IgD-negative memory B cell (primary cell): Measurements from ENCODE around the gene TOX2. TPM values are rescaled to one million over a fixed set of nuclear protein-coding genes. Genes with fewer than 3 reads are reported as not detected.

Experiments
- H3K27ac Mint-ChIP-seq, 3 donors: one replicate each; pipeline ENCODE4 v1.8.0; 2020 to 2022; ENCODE audit warnings: mild to moderate bottlenecking in 3 of 3, mixed read lengths in 3 of 3, moderate library complexity in 1 of 3
- H3K27me3 Mint-ChIP-seq: one replicate; pipeline ENCODE4 v1.8.0; 2021; ENCODE audit warnings: mixed read lengths
- H3K36me3 Mint-ChIP-seq: one replicate; pipeline ENCODE4 v1.8.0; 2020; ENCODE audit warnings: mild to moderate bottlenecking, mixed read lengths
- H3K4me1 Mint-ChIP-seq, 3 donors: one replicate each; pipeline ENCODE4 v1.8.0; 2020 to 2022; ENCODE audit warnings: mixed read lengths in 3 of 3, mild to moderate bottlenecking in 1 of 3
- H3K4me3 Mint-ChIP-seq, 4 donors: one replicate each; pipeline ENCODE4 v1.8.0; 2020 to 2022; ENCODE audit warnings: mild to moderate bottlenecking in 4 of 4, mixed read lengths in 4 of 4, moderate library complexity in 3 of 4
- H3K9me3 Mint-ChIP-seq, 3 donors: one replicate each; pipeline ENCODE4 v1.8.0; 2020 to 2021; ENCODE audit warnings: mixed read lengths in 3 of 3, mild to moderate bottlenecking in 1 of 3
- polyA plus RNA-seq: library from polyadenylated mRNA; unstranded; fragments of 300-500 nt; fragmentation: Illumina TruSeq; gene quantifications from one replicate; pipeline ENCODE4 v1.2.3, GENCODE V29; 2021

Gene TOX2
- polyA plus RNA-seq, 1 donor from 2014 or later: 0.73 TPM

DNA sequence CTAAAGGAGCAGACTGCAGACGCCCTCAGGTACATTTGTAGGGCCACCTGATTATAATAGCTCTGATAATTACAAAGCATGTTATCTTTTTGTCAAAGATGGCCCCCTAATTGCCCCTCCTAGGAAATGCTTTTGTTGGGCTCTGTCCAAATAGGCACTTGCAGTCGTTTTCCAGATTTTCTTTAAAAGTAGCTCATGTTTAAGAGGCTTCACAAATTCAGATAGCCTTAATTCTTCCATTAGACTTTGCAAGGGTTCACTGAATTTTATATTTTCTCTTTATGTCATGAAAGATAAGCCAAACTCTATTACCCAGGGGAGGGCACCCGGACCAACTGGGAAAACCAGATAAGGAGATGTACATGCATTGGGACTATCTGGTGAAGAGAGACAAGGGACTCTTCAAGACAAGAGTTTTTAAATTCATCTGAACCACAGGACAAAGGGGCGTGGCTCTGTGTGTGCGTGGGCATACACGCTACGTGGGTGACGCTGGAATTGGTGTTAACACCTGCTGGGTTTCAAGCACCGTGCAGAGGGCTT, 95.6 kb downstream of the TOX2 start:
- Mint-ChIP-seq H3K27ac (no peak overlapping the region), H3K27me3 (peaks cover 1% of the 10 kb centered on the region), H3K4me1 (peaks cover 0 to 3% (median 1%) of the 10 kb centered on the region in 3 donors), H3K4me3 (no peak overlapping the region), H3K36me3 (no peaks in the 10 kb centered on the region), H3K9me3 (no peaks in the 10 kb centered on the region)

DNA sequence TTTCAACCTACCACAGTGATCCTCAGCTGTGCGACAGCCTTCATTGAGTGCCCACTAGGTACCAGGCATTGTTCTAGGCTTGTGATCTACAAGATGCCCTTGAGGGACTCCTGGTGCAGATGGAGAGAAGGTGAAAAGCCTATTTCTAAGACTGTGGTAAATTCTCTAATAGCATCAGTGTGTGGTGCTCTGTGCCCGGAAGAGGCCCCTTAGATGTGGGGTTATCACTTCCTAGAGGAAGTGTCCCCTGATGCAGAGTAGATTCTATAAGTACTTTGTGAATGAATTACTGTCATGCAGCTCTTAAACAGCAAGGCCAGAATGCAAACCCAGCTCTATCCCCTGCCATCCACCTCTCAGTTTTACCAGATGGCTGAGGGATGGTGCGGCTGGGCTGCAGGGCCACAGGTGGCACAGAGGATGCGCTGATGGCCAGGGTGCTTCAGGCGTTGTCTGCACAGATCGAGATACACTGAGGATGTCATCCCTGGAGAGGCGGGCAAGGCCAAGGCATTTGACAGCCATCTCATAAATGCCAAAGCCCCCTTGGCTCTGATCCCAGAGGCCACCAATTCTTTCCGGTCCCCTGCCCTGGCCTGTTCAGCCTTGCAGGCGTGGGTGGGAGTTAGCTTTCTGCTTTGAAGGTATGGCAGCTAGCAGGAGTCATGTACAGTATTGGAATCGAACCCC, 96.7 kb downstream of the TOX2 start:
- Mint-ChIP-seq H3K27me3 (peaks cover 1% of the 10 kb centered on the region), H3K36me3 (no peaks in the 10 kb centered on the region), H3K4me1 (peaks cover 0 to 3% (median 0%) of the 10 kb centered on the region in 3 donors), H3K27ac (no peak overlapping the region), H3K9me3 (no peaks in the 10 kb centered on the region), H3K4me3 (no peak overlapping the region)

DNA sequence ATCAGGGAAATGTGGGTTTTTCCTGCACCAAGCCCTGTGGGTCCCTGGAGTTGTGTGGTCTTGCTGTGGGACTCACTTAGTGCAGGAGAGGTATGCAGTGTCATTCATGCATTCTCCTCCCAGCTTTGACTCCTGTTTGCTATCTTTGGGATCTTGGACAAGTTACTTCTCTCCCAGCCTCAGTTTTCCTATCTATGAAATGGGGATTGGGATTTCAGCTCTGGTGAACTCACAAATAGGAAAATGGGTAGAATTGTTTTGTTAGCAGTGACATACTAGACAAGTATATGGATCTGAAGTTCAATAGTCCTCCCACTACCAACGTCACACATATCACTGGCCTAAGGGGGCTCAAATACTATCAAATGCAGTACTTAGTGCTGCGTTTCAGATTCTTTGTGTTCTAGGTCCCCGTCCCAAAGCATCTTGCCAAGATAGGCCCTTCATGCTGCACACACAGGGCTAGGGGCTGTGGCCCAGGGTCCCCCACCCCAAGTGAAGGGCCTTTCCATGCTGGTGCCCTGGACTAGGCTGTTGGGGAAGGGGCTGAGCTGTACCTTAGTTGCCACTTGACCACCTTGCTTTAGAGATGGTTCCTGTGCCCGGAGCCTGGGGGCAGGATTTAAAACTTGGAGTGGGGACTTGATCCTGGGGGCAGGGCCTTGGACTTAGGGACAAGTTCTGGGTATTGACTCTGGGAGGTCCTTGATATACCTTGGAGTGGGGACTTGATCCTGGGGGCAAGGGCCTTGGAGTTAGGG, 98.0 kb downstream of the TOX2 start:
- Mint-ChIP-seq H3K9me3 (no peaks in the 10 kb centered on the region), H3K27ac (no peak overlapping the region), H3K27me3 (peaks cover 1% of the 10 kb centered on the region), H3K4me1 (peaks cover 0 to 3% (median 0%) of the 10 kb centered on the region in 3 donors), H3K4me3 (no peak overlapping the region), H3K36me3 (no peaks in the 10 kb centered on the region)

DNA sequence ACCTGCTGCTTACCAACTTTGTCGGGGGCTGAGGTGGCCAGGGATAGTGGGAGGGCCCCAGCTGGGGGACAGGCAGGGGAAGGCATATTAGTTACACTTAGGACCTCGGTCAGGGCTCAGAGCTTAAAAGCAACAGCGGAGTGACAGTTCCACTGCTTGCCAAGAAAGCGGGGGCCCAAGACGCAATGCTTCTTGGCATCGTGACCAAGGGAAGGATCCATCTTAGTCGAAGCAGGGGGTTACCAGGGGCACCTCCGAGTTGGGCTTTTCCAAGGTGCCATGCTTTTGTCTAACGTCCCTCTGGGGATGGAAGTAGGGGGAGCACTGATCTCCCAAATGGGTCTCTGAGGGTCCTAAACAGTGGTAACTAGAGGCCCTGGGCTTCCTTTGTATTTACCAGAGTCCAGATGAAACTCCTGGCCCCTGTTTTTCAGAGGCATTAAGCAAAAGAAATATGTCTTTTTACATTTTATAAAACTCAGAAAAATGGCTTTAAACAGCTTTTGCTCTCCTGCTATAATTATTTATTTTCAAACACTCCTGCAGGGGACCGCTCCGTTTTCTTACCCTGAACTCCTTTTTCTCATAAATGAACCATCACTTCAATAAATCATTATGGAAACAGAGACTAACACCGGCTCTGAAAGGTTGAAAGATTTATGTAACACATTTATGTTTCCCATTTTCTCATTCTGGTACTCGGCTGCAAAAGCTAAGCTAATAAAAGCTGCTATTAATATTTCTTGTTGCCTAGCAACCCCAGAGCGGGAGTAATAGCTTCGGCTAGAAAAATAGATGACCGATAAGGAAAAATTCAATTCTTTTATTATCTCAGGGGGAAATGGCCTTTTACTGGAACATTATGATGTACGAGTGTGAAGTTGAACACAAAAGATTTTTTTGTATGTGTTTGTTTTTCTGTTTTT, 100.4 kb downstream of the TOX2 start:
- Mint-ChIP-seq H3K27ac (no peak overlapping the region), H3K4me3 (no peak overlapping the region), H3K27me3 (peaks cover 1% of the 10 kb centered on the region), H3K36me3 (no peaks in the 10 kb centered on the region), H3K4me1 (peaks cover 0 to 15% (median 8%) of the 10 kb centered on the region in 3 donors), H3K9me3 (no peaks in the 10 kb centered on the region)

DNA sequence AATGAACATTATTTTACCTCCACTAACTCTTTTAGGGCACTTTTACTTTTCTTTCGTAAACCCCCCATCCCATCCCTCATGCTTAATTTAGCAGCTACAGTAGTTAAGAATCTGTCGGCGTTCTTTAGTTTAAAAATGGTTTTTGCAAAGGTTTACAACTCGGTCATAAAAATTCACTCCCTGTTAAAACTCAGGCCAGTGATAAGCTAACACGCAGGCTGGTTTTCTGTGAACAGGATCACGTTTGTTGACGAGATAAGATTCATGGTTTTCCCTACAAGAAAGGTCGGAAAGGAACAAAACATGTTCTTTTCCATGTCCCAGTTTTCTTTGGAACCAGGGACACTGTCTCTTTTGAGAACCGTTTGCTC, 101.1 kb downstream of the TOX2 start:
- H3K4me3 Mint-ChIP-seq: no peak overlapping the region
- H3K27ac Mint-ChIP-seq: no peak overlapping the region
- peaks cover 0 to 16% (median 10%) of the 10 kb centered on the region in 3 donors for H3K4me1 Mint-ChIP-seq
- H3K27me3 Mint-ChIP-seq: peaks cover 1% of the 10 kb centered on the region
- no peaks in the 10 kb centered on the region for H3K9me3 Mint-ChIP-seq
- no peaks in the 10 kb centered on the region for H3K36me3 Mint-ChIP-seq

DNA sequence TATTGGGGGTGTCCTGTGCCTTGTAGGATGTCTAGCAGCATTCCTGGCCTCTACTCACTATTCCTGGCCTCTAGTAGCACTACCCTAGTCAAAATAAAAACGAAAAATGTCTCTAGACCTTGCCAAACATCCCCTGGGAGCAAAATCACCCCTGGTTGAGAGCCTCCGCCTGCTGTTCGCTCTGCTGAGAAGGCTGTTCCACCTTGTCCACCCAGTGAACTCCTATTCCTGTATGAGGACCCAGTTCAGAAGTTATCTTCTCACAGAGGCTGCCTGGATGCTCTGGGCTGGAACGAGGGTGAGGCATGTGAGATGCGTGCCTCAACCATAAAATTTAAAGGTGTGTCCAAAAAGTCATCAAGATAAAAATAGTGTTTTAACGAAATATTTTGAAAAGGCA, 101.9 kb downstream of the TOX2 start:
- no peaks in the 10 kb centered on the region for H3K27me3 Mint-ChIP-seq
- no peaks in the 10 kb centered on the region for H3K36me3 Mint-ChIP-seq
- H3K9me3 Mint-ChIP-seq: no peaks in the 10 kb centered on the region
- no peak overlapping the region for H3K4me3 Mint-ChIP-seq
- H3K27ac Mint-ChIP-seq: no peak overlapping the region
- H3K4me1 Mint-ChIP-seq: peaks cover 0 to 13% (median 10%) of the 10 kb centered on the region in 3 donors

DNA sequence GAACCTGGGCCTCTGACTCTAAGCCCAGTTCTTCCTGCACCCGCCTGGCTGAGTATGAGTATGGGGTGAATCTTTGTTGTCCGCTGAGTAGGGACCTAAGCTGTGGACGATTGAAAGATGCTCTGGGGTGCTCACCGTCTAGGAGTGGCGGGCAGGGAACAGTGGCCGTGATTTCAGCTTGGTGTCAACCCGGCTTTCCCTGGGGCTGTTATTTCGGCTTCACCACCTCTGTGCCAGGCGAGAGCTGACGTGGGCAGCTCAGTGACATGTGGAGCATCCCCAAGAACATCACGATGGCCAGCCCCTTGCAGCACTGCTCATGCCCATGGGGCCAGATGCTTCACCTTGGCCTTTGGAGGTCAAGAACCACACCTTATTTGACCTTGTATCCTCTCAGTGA, 102.6 kb downstream of the TOX2 start:
- Mint-ChIP-seq H3K4me3 (no peak overlapping the region), H3K9me3 (no peaks in the 10 kb centered on the region), H3K27ac (no peak overlapping the region), H3K36me3 (no peaks in the 10 kb centered on the region), H3K27me3 (no peaks in the 10 kb centered on the region), H3K4me1 (peaks cover 0 to 13% (median 10%) of the 10 kb centered on the region in 3 donors)

DNA sequence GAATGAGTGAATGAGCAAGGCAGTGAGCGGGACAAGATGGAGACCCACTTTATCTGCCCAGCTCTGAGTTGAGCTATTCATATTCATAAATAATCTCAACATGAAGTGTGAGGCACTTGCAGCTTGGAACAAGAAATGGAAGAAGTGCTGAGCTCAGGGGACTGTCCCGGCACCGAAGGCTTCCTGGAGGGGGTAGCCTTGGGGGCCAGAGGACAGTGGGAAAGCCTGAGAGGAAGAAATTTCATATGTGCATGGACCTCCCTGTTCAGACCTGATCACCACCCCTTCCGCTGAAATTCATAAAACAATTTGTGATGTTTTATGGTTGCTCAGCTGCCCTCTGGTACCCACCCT, 103.2 kb downstream of the TOX2 start:
- Mint-ChIP-seq H3K9me3 (no peaks in the 10 kb centered on the region), H3K4me1 (peaks cover 0 to 13% (median 10%) of the 10 kb centered on the region in 3 donors), H3K27me3 (peaks cover 3% of the 10 kb centered on the region), H3K36me3 (no peaks in the 10 kb centered on the region), H3K27ac (peak overlapping the region in 1 of 3 donors; percentile 35), H3K4me3 (no peak overlapping the region)

DNA sequence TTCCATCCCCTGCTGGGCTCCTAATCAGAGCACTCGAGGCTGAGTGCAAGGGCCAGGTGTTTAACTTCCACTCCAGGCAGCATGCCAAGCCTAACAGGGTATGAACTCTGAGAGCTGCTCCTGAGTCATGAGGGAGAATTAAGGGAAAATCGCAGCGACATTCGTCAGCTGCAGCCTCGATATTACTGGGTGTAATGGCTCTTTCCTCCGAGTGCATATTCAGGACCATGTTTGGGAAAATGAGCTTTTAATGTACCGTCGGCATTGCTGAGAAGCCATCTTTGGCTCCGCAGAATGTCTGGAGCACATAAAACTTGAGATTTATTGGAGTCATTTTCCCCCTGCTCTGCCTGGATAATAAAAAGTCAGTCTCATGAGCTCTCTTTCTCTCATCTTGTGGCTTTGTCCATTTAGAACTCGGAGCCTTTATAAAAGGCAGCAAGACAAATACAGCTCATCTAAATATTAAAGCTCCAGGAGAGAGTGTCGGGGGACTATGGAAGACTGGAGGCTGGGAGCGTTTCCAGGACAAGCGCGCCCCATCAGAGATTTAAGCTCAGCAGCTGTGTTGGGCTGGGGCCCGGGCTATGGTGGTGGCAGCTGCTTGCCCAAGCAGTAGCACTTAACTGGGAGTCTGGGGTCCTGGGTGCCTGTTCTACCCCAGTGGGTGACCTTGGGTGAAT, 103.7 kb downstream of the TOX2 start:
- Mint-ChIP-seq H3K27ac (peak overlapping the region in 1 of 3 donors; percentile 35), H3K36me3 (no peaks in the 10 kb centered on the region), H3K4me1 (peaks cover 0 to 13% (median 10%) of the 10 kb centered on the region in 3 donors), H3K9me3 (no peaks in the 10 kb centered on the region), H3K4me3 (no peak overlapping the region), H3K27me3 (peaks cover 3% of the 10 kb centered on the region)

DNA sequence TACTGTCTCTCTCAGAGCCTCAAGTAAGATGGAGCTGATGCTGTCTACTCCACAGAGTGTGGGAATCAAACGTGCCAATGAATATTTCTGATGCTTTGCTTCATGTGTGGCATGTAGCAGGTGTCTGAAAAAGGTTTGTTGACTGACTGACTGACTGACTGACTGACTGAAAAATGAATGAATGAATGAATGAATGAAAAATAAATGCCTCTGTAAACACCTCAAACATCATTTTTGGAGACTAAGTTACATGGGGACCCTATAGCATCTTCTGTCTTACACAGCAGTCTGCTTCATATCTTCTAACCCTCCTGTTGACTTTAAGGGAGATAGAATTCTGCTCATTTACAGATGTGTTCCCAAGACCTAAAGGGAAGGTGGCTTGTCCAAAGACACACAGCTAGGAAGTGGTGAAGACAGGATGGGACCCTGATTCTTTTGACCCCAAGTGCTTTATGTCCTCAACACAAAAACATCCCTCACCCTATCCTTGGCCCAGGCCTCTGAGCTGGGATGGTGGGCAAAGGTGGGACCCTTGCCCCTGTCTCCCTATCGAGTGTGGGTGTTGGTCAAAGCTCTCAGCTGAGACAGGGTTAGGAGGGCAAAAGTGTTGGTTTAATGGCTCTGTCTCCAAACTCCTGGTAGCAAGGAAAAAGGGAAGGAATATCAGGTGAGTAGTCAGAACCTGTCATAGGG, 104.4 kb downstream of the TOX2 start:
- Mint-ChIP-seq H3K27ac (no peak overlapping the region), H3K9me3 (no peaks in the 10 kb centered on the region), H3K36me3 (no peaks in the 10 kb centered on the region), H3K4me1 (peaks cover 0 to 13% (median 10%) of the 10 kb centered on the region in 3 donors), H3K4me3 (no peak overlapping the region), H3K27me3 (peaks cover 3% of the 10 kb centered on the region)

DNA sequence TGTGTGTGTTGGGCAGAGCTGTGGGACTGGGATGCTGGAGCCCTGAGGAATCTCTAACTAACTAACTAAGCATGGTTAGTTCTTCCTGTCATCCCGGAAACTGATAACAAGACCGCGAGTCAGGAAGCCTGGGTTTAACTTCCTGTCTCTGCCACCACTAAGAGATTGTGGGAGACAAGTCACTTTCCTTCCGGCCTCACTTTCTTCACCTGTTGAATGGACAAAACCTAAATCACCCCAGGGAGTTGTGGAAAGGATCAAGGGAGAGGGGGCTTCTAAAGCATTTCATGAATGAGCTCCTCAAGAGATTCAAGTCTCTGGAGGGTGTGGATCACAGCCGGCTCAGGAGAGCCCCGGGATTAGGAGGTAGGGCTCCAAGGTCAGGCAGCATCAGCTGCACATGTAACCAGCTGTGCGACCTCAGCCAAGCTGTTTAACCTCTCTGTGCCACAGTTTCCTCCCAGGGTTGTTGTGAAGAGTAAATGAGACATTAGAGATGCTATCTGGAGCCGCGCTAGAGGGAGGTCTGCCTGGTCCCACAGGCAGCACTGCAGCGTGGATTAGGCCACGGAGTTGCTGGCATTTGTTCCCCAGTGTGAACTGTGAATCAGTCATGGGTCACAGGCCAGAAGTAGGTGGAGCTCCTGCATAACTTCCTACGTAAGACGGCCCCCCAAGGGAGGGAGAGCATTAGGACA, 105.1 kb downstream of the TOX2 start:
- Mint-ChIP-seq H3K9me3 (no peaks in the 10 kb centered on the region), H3K4me1 (peaks cover 0 to 13% (median 10%) of the 10 kb centered on the region in 3 donors), H3K4me3 (peak overlapping the region in 1 of 4 donors; percentile 78), H3K36me3 (no peaks in the 10 kb centered on the region), H3K27me3 (peaks cover 3% of the 10 kb centered on the region), H3K27ac (peak overlapping the region in 1 of 3 donors; percentile 16)

DNA sequence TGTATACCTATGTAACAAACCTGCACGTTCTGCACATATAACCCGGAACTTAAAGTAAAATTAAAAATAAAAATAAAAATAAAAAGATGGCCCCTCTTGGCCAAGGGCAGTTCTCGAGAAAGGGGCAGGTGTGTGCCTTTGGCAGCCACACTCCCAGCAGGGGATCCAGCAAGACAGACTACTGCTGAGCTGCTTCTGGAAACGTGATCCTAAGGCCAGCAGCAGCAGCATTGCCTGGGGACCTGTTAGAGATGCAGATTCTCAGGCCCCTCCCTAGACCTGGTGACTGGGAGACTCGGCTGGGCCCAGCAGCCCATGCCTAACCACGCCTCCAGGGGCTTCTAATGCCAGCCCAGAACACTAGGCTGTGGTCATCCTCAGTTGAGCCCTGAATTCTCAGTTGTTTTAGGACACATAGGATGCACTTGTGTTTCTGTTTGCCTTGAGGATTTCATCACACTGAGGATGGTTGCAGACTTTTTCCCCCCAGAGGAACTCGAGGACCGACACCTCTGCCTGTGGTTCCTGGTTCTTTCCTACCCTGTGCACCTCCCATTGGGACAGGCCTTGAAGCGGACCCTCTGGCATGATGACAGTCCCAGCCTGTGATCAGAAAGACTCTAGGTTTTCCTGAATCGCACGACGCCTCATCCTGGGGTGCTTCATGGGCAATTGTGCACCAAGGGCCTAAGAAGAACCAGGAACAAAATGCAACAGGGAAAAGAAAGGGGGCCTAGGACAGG, 105.9 kb downstream of the TOX2 start:
- peaks cover 3% of the 10 kb centered on the region for H3K27me3 Mint-ChIP-seq
- H3K4me3 Mint-ChIP-seq: peak overlapping the region in 2 of 4 donors; percentile 67 to 71
- H3K27ac Mint-ChIP-seq: no peak overlapping the region
- no peaks in the 10 kb centered on the region for H3K36me3 Mint-ChIP-seq
- peaks cover 0 to 13% (median 10%) of the 10 kb centered on the region in 3 donors for H3K4me1 Mint-ChIP-seq
- no peaks in the 10 kb centered on the region for H3K9me3 Mint-ChIP-seq

DNA sequence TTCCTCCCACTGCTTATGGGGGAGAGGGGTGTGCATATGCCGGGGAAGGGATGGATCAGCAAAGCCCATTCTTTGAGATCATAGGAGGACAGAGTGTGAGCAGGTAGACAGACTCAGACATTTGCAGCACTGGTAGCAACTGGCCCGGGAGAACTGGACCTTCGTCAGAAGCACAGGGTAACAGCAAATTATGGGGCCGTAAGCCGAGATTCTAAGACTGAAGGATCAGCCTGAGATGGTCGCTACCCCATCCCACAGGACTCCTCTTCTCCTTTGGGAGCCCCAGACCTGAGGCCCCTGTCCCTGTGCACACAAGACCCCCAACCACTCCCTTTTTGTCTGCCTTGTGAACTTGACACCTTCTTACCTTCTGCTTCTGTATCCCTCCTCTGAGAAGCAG, 106.5 kb downstream of the TOX2 start:
- H3K9me3 Mint-ChIP-seq: no peaks in the 10 kb centered on the region
- H3K4me3 Mint-ChIP-seq: peak overlapping the region in 1 of 4 donors; percentile 67
- peaks cover 0 to 13% (median 10%) of the 10 kb centered on the region in 3 donors for H3K4me1 Mint-ChIP-seq
- no peak overlapping the region for H3K27ac Mint-ChIP-seq
- no peaks in the 10 kb centered on the region for H3K36me3 Mint-ChIP-seq
- peaks cover 3% of the 10 kb centered on the region for H3K27me3 Mint-ChIP-seq
